ENCODE results near the gene ZNF135.

The ZNF135 gene

DNA sequence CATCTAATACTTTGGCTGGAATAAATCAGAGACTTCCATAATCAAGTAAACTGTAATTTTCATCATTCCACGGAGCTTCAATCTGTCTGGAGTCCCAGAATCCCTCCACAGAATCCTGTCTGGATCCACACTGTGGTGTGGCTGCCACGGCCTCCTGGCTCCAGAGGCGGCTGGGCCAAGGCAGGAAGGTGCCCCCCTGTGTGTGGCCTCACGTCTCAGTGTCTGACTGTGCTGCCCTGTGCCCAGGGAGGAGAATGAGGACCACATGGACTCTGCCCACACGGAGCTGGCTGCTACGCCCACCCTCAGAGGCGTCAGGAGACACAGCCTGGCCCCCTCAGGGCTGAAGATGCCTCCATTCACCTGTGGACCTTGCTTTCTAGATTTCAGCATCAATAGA lies 12.2 kb upstream of the ZNF135 start:
- no peak for DNase-seq (ENCODE audit: low spot score)

DNA sequence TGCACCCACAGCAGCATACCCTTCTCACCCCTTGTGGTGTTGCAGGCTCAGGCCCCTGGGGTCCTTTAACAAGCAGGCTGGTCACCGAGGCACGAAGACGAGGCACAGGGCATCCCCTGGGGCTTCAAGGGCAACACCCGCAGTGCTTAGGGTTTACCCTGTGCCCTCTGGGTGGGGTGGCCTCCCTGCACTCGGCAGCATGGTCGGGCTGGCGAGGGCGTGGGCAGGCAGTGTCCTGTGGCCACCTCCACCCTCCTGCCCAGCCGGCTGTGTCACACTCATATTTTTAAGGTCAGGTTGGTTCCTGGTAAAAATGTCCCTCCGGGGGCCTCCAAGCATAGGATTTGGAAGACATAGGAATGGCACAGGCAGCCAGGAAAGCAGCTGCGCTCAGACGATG lies 11.4 kb upstream of the ZNF135 start:
- no peak for DNase-seq (ENCODE audit: low spot score)

DNA sequence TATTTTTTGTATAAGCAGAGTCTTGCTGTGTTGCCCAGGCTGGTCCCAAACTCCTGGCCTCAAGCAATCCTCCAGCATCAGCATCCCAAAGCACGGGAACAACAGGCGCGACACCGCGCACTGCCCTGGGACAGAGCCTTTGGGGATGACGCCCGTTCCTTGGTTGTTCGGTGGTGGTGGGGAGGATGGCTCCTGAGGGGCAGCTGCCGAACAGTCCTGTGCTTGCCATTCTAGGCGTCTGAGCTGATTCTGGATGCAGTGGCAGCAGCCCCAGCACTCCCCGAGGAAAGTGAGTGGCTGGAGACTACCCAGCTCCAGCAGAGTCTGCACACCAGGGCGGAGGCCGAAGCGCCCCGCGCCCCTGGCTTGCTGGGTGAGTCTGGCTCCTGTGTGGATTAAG lies 6.8 kb upstream of the ZNF135 start:
- DNase-seq (ENCODE audit: low spot score) = no peak

DNA sequence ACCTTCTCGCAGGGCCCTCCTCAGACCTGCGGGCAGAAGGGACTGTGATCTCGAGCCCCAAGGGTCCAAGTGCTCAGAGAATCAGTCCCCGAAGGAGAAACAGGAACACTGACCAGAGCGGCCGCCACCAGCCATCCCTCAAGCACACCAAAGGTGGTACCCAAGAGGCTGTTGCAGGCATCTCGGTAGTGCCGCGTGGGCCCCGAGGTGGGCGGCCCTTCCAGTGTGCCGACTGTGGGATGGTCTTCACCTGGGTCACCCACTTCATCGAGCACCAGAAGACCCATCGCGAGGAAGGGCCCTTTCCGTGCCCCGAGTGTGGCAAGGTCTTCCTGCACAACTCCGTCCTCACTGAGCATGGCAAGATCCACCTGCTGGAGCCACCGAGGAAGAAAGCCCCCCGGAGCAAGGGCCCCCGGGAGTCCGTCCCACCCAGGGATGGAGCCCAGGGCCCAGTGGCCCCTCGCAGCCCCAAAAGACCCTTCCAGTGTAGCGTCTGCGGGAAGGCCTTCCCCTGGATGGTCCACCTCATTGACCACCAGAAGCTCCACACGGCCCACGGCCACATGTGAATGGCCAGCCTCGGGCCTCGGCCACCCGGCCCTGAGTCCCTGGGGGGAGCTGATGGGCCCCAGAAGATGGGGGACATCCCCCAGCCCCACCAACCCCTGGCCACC lies 5.5 kb upstream of the ZNF135 start:
- no peak for DNase-seq (ENCODE audit: low spot score)

DNA sequence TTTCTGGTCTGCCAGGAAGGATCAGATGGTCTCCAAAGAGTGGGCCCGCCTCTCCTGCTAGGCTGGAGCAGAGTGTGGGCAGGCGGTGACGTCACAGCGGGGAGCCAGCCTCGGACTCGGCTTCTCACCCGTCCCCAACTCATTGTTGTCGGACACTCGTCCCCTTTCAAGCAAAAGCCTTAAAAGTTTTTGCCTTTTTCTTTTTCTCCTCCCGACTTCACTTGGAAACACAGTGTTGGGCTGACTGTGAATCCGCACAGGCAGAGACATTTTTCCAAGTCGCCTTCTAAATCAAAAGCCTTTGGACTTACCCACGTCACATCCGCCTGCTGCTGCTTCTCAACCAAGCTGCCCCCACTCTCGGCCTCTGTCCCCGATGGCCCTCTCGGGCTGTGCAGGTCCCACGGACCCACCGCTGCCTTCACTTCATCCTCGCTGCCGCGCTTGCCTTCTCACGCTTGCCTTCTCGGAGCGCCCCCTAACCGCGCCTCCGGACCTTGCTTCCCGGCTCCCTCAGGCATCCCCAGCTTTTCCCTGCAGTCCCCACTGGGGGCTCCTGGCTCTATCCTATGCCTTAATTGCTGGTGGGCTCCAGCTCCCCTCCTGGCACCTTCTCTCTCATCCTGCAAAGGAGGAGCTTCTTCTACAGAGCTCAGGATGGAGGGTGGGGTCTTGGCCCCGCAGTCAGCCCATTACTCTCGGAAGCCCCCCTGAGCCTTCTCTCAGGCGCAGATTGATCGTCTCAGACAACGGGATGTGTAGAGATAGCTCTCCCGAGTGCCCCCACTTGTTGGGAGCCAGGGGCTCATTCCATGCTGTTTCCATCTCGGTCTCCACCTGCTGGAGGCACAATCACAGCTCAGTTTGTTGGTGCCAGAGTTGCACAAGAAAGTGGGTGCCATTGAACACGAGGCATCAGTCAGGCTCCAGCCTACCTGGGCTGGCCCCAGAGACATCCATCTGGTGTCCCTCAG lies 3.9 kb upstream of the ZNF135 start:
- DNase-seq (ENCODE audit: low spot score) = peak; percentile 67

DNA sequence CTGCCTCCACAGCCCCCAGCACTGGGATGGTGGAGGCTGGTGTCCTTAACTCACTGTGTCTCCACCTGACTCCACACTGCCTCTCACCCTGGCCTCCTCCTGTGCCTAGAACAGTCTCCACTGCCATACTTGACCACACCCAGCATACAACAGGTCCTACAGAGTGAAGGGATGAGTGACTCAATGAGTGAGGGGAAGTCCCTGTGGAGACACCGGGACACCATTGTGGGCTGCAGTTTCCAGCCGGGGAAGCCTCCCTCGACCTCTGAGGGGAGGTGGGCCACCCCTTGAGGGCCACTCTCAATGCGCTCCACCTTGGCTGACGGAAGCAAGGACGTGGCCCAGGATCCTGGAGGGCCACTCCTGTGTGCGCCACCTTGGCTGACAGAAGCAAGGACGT lies 2.8 kb upstream of the ZNF135 start:
- DNase-seq (ENCODE audit: low spot score) = no peak

DNA sequence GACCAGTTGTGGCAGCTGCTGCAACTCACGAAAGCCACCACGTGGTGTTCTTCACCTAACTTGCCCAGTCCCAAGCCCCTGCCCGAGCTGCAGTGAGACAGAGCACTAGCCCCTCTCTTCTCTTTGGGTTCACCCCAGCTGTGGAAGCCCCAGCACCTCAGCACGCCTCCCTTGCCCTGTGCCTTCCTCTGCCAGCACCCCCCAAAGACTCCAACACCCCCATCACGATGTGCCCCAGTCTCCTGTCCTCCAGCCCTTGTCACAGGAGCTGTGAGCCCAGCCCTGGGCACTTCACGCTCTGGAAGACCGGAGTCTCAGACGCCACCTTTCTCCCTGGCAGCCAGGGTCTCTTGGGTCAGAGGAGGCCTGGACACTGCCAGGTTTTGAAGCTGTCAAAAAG lies 2.2 kb upstream of the ZNF135 start:
- DNase-seq (ENCODE audit: low spot score) = no peak

DNA sequence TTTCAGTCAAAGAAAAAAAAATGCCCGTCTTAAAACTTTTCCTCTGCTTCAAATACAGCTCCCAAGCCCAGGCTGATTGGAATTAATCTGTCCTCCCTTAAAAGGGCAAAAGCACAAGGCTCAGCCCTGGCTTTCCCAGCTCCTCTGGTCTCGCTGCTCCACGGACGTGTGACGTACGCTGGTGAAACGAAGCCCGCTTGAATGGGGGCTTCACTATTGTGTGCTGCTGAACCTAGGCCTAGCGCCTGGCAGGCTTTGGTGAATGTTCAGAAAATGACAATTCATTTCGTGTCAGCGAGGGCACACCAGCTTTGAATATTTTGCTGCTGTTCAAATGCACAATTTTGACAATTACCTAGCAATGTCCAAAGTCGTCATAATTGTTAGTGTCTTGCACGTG lies 615 bp upstream of the ZNF135 start:
- no peak for DNase-seq (ENCODE audit: low spot score)

DNA sequence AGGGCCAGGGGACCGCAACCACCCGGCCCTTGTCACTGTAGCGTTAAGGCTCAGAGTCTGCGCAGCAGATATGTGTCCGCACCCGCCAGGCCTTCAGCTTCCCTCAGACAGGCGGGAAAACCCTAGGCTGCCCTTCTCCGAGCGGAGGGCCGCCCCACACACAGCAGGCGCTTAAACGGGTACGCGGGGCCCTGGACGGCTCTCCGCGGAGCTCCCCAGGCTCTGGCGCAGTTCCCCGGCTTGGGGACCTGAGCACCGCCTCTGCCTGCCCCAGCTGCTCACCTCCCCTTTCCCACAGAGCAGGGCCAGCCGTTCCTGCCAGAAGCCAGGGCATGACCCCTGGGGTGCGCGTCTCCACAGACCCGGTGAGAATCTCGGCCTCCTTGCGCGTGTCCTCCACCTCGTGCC lies 593 bp downstream of the ZNF135 start:
- no peak for DNase-seq (ENCODE audit: low spot score)

DNA sequence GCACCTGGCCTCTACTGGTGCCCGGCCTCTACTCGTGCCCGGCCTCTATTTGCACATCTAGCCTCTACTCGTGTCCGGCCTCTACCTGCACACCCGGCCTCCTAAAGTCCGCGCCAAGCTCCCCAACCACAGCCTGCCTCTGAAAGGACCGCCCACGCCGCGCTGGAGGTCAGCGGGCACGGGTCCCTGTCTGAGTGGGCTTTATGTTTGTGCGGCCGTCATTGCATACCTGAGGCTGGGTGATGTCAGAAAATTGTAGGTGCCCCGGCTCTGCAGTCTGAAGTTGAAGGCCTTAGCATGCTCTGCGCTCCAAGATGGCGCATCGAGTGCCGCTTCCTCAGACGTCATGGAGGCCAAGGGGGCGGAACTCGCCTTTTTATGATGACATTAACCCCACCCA lies 1.1 kb downstream of the ZNF135 start:
- no peak for DNase-seq (ENCODE audit: low spot score)

DNA sequence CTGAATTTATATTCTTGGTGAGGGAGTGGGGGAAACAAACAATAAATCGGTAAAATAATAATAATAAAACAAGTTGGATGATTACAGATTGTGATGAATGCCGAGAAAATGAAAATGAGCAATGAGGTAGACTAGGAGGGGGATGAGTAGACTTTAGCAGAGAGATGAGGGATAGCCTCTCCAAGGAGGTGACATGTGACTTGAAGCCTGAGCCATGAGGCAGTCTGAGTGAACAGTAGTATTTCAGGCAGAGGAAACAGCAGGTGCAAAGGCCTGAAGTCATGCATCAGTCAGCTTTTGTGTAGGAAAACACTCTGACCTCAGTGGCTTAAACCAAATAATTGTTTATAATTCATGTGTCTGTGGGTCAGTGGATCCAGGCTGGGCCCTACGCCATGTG lies 4.6 kb downstream of the ZNF135 start:
- no peak for DNase-seq (ENCODE audit: low spot score)

DNA sequence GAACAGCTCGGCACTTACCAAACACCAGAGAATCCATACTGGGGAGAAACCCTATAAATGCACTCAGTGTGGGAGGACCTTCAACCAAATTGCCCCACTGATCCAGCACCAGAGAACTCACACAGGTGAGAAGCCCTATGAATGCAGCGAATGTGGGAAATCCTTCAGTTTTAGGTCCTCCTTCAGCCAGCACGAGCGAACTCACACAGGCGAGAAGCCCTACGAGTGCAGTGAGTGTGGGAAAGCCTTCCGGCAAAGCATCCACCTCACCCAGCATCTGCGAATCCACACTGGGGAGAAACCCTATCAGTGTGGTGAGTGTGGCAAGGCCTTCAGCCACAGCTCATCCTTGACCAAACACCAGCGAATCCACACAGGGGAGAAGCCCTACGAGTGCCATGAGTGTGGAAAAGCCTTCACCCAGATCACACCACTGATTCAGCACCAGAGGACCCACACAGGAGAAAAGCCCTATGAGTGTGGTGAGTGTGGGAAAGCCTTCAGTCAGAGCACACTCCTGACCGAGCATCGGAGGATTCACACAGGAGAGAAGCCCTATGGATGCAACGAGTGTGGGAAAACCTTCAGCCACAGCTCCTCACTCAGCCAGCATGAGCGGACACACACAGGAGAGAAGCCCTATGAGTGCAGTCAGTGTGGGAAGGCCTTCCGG lies 8.3 kb downstream of the ZNF135 start:
- no peak for DNase-seq (ENCODE audit: low spot score)

DNA sequence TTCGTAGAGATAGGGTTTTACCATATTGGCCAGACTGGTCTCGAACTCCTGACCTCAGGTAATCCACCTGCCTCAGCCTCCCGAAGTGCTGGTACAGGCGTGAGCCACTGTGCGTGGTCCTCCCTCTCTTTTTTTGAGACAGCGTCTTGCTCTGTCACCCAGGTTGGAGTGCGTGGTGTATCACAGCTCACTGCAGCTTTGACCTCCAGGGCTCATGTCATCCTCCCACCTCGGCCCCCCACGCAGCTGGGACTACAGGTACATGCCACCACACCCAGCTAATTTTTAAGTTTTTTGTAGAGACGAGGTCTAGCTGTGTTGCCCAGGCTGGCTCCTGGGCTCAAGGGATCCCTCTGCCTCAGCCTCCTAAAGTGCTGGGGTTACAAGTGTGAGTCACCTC lies 20.7 kb downstream of the ZNF135 start:
- no peak for DNase-seq (ENCODE audit: low spot score)

DNA sequence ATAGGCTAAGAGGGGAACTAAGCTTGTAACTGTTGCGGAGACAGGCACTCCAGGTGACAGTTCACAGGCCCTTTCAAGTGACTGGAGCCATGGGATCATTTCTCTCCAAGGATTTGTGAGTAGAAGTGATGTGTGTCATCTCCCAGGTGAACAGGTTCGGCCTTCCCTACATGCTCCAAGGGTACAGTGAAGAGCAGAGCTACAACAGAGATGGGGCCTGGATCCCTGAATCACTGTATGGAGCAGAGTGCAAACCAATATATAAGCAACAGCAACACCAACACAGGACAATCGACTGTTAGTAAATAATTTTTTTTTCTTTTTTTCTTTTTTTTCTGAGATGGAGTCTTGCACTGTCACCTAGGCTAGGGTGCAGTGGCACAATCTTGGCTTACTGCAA lies 23.9 kb downstream of the ZNF135 start:
- no peak for DNase-seq (ENCODE audit: low spot score)

DNA sequence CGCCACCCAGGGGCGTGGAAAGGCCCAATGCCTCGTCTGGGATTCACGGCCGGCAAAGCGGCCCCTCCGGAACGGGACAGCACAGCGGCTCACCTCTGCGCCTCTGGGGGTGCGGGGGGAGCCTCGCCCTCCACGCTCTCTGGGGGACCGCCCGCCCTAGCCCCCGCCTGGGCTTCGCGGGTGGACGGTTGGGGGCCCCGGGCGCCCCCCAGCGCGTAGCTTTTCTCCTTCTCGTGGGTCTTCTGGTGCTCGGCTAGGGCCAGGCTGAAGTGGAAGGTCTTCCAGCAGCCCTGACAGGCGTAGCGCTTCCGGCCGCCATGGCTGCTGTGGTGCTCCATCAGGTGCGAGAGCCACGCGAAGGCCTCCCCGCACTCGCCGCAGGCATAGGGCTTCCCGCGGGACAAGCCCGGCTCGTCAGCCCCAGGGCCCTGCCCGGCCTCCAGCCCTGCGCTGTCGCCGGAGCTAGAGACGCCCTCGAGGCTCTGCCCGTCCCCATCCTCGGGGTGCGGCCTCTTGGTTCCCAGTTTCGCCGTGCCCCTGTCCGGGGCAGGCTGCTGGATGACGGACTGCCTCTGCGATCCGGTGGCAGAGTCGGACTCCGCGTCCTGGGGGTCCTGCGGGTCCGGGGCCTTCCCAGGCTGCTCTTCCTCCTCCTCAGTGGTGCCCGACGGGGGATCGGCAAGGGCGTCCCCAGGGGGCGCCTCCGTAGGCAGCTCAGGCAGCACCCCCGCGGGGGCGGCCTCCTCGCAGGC lies 25.7 kb downstream of the ZNF135 start:
- DNase-seq (ENCODE audit: low spot score) = no peak

DNA sequence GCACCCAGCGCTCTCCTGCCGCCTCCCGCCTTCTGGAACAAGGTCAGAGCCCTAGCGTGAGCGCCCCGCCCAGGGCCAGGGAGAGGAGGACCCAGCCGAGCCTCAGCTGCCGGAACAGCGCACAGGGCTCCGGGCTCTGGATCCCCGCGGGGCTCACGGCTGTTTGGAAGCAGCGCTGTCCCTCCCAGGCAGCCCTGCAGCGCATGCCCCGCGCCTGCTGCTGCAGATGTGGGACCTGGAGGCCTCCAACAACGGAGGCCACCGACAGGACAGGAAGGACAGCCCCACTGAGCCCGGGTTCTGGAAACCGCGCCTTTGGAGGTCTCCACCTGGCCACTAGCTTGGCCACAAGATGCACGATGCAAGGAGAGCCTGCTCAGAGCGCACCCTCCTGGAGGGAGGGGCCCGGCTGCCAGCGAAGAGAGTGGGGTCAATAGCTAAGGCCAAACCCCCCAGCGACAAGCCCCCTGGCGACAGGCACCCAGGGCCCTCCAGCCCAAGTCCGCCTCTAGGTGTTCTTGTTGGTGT lies 26.3 kb downstream of the ZNF135 start:
- DNase-seq (ENCODE audit: low spot score) = no peak

DNA sequence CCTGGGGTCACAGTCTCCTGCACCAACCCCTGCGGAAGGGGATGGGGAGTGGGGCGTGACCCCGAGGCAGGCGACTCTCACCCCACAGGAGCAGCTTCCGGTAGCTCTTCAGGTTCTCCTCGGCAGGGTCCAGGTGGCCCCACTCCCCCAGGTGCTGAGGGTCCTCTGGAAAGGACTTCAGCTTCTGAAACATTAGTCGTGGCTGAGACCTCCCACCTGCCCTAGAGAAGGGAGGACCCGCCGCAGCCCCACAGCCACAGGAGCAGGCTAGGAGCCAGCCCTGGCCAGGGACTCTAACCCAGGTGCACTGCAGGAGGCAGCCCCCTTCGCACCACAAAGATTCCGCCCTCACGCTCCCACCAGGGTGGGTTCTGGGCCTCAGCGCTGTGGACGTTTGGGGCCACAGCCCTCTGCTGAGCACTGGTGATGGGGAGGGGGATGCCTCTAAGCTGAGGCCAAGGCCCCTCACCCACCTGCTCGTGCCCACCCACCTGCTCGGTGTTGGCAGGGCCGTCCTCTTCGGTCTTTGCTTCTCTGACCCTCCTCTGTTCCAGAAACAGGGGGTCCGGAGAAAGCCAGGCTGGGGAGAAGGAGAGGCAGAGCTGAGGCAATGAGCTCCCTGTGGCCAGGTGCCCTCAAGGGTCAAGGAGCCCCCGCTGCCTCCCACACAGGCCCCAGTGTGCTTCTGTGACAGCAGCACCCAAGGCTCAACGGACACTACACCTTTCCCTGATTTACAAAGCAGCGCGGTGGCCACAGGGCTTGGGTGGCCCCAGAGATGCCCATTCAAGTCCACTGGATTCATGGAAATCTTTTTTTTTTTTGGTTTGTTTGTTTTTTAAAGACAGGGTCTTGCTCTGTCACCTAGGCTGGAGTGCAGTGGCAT lies 28.0 kb downstream of the ZNF135 start:
- DNase-seq (ENCODE audit: low spot score) = no peak

DNA sequence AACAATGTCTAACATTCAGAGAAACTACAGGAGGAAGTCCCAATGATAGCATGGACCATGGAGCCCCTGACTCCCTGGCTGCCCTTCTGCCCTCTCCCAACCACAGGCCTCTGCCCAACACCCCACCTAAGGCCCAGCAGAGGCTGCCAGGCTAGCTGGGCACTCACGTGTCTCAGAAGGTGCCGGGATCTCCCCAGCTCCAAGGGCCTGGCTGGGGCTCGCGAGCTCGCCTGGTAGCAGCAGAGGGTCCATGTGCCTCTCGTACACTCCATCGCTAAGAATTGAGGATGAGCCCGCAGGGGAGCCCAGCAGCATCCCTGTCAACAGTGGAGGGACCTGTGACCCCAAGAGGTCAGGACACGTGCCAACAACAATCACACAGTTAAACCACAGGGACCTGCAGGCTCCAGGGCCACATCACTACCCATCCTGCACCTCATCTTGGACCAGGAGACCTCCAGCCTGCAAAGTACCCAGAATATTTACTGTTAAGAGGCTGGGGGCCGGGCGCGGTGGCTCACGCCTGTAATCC lies 29.5 kb downstream of the ZNF135 start:
- DNase-seq (ENCODE audit: low spot score) = no peak

DNA sequence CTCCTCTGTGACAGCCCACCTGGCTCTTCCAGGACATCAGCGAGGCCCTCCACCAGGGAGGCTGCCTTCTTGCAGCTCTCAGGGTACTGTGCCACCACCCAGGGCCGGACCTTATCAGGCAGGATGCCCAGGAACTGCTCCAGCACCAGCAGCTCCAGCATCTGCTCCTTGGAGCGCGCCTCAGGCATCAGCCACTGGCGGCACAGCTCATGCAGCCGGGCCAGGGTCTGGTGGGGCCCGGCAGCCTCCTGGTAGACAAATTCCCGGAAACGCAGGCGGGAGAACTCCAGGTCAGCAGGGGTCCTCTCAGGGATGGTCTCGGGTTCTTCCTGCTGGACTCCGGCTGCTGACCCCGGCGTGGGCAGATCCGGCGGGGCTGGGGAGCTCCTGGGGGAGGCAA lies 30.8 kb downstream of the ZNF135 start:
- no peak for DNase-seq (ENCODE audit: low spot score)

DNA sequence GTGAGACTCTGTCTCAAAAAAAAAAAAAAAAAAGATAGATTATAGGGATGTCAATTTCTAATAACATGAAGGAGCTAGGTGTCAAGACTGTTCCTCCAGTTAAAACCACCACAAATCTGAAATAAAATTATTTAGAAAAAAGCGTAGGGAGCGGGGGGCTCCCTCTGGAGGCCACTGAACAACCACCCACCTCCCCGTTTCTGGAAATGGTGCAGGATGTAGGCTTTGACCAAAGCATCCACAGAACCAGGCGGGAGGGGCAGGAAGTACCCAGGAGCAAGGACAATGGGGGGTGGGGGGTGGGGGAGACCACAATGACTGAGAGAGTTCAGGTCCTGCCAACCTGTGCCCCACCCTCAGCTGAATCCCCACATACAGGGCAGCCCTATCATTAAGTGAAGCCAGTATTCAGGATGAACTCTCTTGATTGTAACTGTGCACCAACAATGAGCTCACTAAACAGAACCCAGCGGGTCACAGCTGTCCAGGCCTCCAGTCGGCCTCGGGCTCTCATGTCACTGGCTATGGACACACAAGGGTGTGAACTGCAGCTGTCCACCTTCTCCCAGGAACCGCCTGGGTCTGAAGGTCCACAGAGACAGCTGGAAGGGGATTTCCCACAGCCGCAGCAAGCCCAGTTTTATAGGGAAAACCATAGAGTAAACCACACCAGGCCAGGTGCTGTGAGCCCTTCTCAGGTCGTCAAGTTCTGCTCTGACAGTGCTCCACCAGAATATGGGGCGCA lies 32.3 kb downstream of the ZNF135 start:
- DNase-seq (ENCODE audit: low spot score) = no peak
